Iris pigment epithelial cell (primary cell): ENCODE measurements around the gene CELF6.

Source experiments
- DNase-seq: peaks from one replicate; pipeline ENCODE4 v3.0.0-alpha.2; 2011; ENCODE audit warnings: low read depth

Gene CELF6

GRCh38 chr15:72319985-72320671 lies at the start of gene CELF6:
Gene CELF6 (minus strand): TSS chr15:72320157. CDS start chr15:72319874, 283 bp downstream.
- DNase-seq: peak; percentile 81

GRCh38 chr15:72368899-72369298 lies 48.9 kb upstream of the CELF6 start:
- no peak for DNase-seq

- DNase-seq: no peak
Observed at GRCh38 chr15:72368325-72368724, 48.4 kb upstream of the CELF6 start.

- DNase-seq: no peak
Observed at GRCh38 chr15:72365844-72366243, 45.9 kb upstream of the CELF6 start.

GRCh38 chr15:72361176-72361575 lies 41.2 kb upstream of the CELF6 start:
- no peak for DNase-seq

GRCh38 chr15:72358650-72359171 lies 38.8 kb upstream of the CELF6 start:
- peak; percentile 84 for DNase-seq

- no peak for DNase-seq
Observed at GRCh38 chr15:72358121-72358520, 38.2 kb upstream of the CELF6 start.

- no peak for DNase-seq
Observed at GRCh38 chr15:72354496-72354895, 34.5 kb upstream of the CELF6 start.

- peak; percentile 39 for DNase-seq
Observed at GRCh38 chr15:72353266-72353665, 33.3 kb upstream of the CELF6 start.

- no peak for DNase-seq
Observed at GRCh38 chr15:72345806-72346205, 25.8 kb upstream of the CELF6 start.

GRCh38 chr15:72345280-72345679 lies 25.3 kb upstream of the CELF6 start:
- no peak for DNase-seq

GRCh38 chr15:72344602-72345001 lies 24.6 kb upstream of the CELF6 start:
- DNase-seq: no peak

GRCh38 chr15:72342385-72342784 lies 22.4 kb upstream of the CELF6 start:
- DNase-seq: peak; percentile 34

GRCh38 chr15:72341361-72341760 lies 21.4 kb upstream of the CELF6 start:
- no peak for DNase-seq

GRCh38 chr15:72340366-72340765 lies 20.4 kb upstream of the CELF6 start:
- DNase-seq: peak; percentile 32

- peak; percentile 96 for DNase-seq
Observed at GRCh38 chr15:72339777-72340177, 19.8 kb upstream of the CELF6 start.

GRCh38 chr15:72338617-72339321 lies 18.8 kb upstream of the CELF6 start:
- peak; percentile 98 for DNase-seq

GRCh38 chr15:72338148-72338547 lies 18.2 kb upstream of the CELF6 start:
- DNase-seq: no peak

GRCh38 chr15:72334842-72335241 lies 14.9 kb upstream of the CELF6 start:
- no peak for DNase-seq

- DNase-seq: no peak
Observed at GRCh38 chr15:72331021-72331420, 11.1 kb upstream of the CELF6 start.

GRCh38 chr15:72323752-72324151 lies 3.8 kb upstream of the CELF6 start:
- DNase-seq: no peak

- peak; percentile 46 for DNase-seq
Observed at GRCh38 chr15:72319360-72319984, 485 bp downstream of the CELF6 start.

GRCh38 chr15:72318408-72318942 lies 1.5 kb downstream of the CELF6 start:
- no peak for DNase-seq
